ENCODE data around the gene ADAMTS1. TPM values are rescaled to one million over a fixed set of nuclear protein-coding genes. Genes with fewer than 3 reads are reported as not detected.

ADAMTS1 gene
- total RNA-seq, 1 donor from 2014 or later: 2.4 TPM

Other genes starting within 250 kb of the ADAMTS1 start
- not detected in 2 replicates for gene ADAMTS5, start 121.7 kb upstream of the ADAMTS1 start, total RNA-seq

All from activated T-helper 2 cell treated with anti-CD3 and anti-CD28 coated beads, Interferon-gamma antibody, Interleukin-2, Interleukin-4, amounts not matched to agents 10 μg/mL and 5 μg/mL and 100 μg/mL, durations not matched to agents 14 hours and 24 hours and 36 hours (primary cell).